HepG2 (cell line): ENCODE results near the gene HPD. TPM values are rescaled to one million over a fixed set of nuclear protein-coding genes. Genes with fewer than 3 reads are reported as not detected.

Experiments
- DPF2 ChIP-seq: sonication (generic); formaldehyde crosslinking; IDR thresholded peaks from 2 replicates; pipeline ENCODE4 v1.4.0; 2020; ENCODE audit warnings: mild to moderate bottlenecking, low read depth, missing genetic modification reagents, borderline replicate concordance
- ETS1 ChIP-seq: sonication (generic); formaldehyde crosslinking; IDR thresholded peaks from 2 replicates; pipeline ENCODE4 v1.4.0; 2020; ENCODE audit warnings: missing genetic modification reagents
- HNRNPL ChIP-seq: fragments of 200-400 bp; formaldehyde crosslinking; IDR thresholded peaks from 2 replicates; pipeline ENCODE4 v1.6.1; 2017; ENCODE audit warnings: mild to moderate bottlenecking, low read depth, low read length
- MAZ ChIP-seq, 2 experiments: sonication (generic) in 1 of 2; formaldehyde crosslinking in 1 of 2; IDR thresholded peaks; 2 replicates each; pipeline versions ENCODE4 v1.5.0 to v1.6.1; 2012 to 2020; ENCODE audit warnings: low read depth in 2 of 2, mild to moderate bottlenecking in 2 of 2, borderline replicate concordance in 1 of 2, improper control_type of control experiment in 1 of 2, low read length in 1 of 2, missing genetic modification reagents in 1 of 2, moderate library complexity in 1 of 2
- MLX ChIP-seq: IDR thresholded peaks from 2 replicates; pipeline ENCODE4 v1.6.1; 2016
- NR2F2 ChIP-seq: IDR thresholded peaks from 2 replicates; pipeline ENCODE4 v1.6.1; 2012; ENCODE audit warnings: low read depth, inconsistent platforms, borderline replicate concordance
- RBM39 ChIP-seq: fragments of 200-400 bp; formaldehyde crosslinking; IDR thresholded peaks from one replicate; pipeline ENCODE4 v1.6.1; 2018; ENCODE audit warnings: antibody characterized with exemption, mild to moderate bottlenecking, low read depth, low read length; ENCODE audit not compliant: poor library complexity, severe bottlenecking
- SNAI1 ChIP-seq: sonication (generic); formaldehyde crosslinking; IDR thresholded peaks from 2 replicates; pipeline ENCODE4 v1.5.0; 2020; ENCODE audit warnings: mild to moderate bottlenecking, missing genetic modification reagents, borderline replicate concordance
- STAT5B ChIP-seq: sonication (generic); formaldehyde crosslinking; IDR thresholded peaks from 2 replicates; pipeline ENCODE4 v1.4.0; 2020; ENCODE audit warnings: missing genetic modification reagents
- TMF1 ChIP-seq: sonication (generic); formaldehyde crosslinking; IDR thresholded peaks from 2 replicates; pipeline ENCODE4 v1.8.1; 2022; ENCODE audit warnings: low read depth, missing genetic modification reagents
- ZC3H13 ChIP-seq: sonication (generic); formaldehyde crosslinking; IDR thresholded peaks from 2 replicates; pipeline ENCODE4 v1.8.1; 2023; ENCODE audit warnings: mild to moderate bottlenecking, missing genetic modification reagents, moderate library complexity
- ZHX2 ChIP-seq, 2 experiments: sonication (generic) in 1 of 2; formaldehyde crosslinking in 1 of 2; IDR thresholded peaks; 2 replicates each; pipeline versions ENCODE4 v1.6.1 to v1.9.0; 2014 to 2022; ENCODE audit warnings: antibody characterized with exemption in 1 of 2, borderline replicate concordance in 1 of 2, inconsistent platforms in 1 of 2, low read depth in 1 of 2, missing genetic modification reagents in 1 of 2
- ZNF12 ChIP-seq: sonication (generic); formaldehyde crosslinking; IDR thresholded peaks from 2 replicates; pipeline ENCODE4 v1.5.0; 2020; ENCODE audit warnings: missing genetic modification reagents
- ZNF333 ChIP-seq: sonication (generic); formaldehyde crosslinking; IDR thresholded peaks from 2 replicates; pipeline ENCODE4 v1.4.0; 2020; ENCODE audit warnings: mild to moderate bottlenecking, missing genetic modification reagents, borderline replicate concordance
- ZNF614 ChIP-seq: IDR thresholded peaks from 2 replicates; pipeline ENCODE4 v1.6.1; 2018; ENCODE audit warnings: missing biosample characterization, missing genetic modification reagents, inconsistent platforms, borderline replicate concordance
- ZNF616 ChIP-seq: sonication (generic); formaldehyde crosslinking; IDR thresholded peaks from 2 replicates; pipeline ENCODE4 v1.5.0; 2020; ENCODE audit warnings: low read depth, mild to moderate bottlenecking, missing genetic modification reagents
- ZNF709 ChIP-seq: sonication (generic); formaldehyde crosslinking; IDR thresholded peaks from 2 replicates; pipeline ENCODE4 v1.5.0; 2020; ENCODE audit warnings: mild to moderate bottlenecking, missing genetic modification reagents
- polyA plus RNA-seq, 8 experiments: library from polyadenylated mRNA; depleted of rRNA in 3 of 8; stranded (reverse) in 7 of 8; unstranded in 1 of 8; fragments of >200 nt; fragmentation: Illumina TruSeq in 4 of 8; extraction: Trizol in 4 of 8; gene quantifications; 2 replicates each; pipeline versions ENCODE4 v1.2.1 to v1.2.3, GENCODE V29; 2011 to 2016; ENCODE audit warnings: low read depth in 4 of 8, missing spikeins in 1 of 8, mixed read lengths in 1 of 8; ENCODE audit not compliant: insufficient read depth in 1 of 8
- total RNA-seq, 5 experiments: library from RNA; depleted of rRNA; stranded (reverse); fragments of >200 nt; fragmentation: Illumina TruSeq; extraction: Trizol; gene quantifications; 2 replicates each; pipeline ENCODE4 v1.2.3, GENCODE V29; 2016; ENCODE audit warnings: low read depth in 1 of 5
- TF ChIP-seq, protein P1 (sequence below): sonication (generic); formaldehyde crosslinking; IDR thresholded peaks from 2 replicates; pipeline ENCODE4 v1.4.0; 2020; ENCODE audit warnings: low read depth, mild to moderate bottlenecking, missing genetic modification reagents

HPD gene
- total and polyA plus RNA-seq, 2 of the 13 experiments (the other 11 are each of a cell fraction or from before 2014, with no cell fraction given), result 120 to 195 TPM

DNA sequence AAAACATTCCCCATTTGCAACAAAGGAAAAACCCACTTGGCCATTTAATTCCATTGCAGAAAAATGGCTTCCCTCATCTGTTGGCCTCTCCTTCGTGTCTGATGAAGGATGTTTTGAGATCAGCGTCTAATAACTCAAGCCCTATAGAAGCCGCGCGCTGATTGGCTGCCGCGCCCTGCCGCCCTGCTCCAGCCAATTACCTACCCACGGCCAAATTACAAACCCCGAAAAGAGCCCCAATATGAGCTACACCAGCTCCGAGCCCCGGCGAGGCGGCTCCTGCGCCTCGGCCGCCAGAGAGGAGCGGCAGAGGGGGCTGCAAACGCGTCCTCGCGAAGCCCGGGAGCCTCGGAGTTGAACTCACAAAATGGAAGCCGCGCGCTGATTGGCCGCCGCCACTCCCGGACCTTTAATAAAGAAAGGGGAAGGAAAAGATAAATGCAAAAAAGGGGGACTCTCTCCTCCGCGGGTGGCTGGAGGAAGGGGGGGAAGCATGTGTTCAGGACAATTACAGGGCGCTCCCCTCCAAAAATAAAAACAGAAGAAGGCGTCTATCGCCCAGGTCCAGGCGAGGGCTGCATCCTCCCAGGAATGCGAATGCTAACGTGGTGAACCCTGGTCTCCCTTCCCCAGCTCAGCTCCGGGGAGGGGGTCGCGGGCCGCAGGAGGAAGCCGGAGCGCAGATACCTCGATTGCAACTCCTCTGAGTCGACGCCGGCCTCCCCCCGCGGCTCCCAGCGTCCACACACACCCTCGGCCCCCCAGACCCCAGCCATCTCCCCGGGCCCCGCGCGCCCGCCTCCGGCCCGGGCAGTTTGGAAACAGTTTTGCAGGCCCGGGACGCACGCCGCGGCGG lies 55.6 kb downstream of the HPD start (continued):
- TF ChIP-seq, protein P1, sequence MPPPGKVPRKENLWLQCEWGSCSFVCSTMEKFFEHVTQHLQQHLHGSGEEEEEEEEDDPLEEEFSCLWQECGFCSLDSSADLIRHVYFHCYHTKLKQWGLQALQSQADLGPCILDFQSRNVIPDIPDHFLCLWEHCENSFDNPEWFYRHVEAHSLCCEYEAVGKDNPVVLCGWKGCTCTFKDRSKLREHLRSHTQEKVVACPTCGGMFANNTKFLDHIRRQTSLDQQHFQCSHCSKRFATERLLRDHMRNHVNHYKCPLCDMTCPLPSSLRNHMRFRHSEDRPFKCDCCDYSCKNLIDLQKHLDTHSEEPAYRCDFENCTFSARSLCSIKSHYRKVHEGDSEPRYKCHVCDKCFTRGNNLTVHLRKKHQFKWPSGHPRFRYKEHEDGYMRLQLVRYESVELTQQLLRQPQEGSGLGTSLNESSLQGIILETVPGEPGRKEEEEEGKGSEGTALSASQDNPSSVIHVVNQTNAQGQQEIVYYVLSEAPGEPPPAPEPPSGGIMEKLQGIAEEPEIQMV, result peak; percentile 48; the same call in 1 of the 2 replicates
- TF ChIP-seq ZHX2 (IDR thresholded peaks at IDR 0.05; ENCODE audit: low read depth) (peak; percentile 46), ZHX2 (CRISPR knock-in tag; IDR thresholded peaks at IDR 0.05; ENCODE audit: borderline replicate concordance) (no peak), HNRNPL (no peak), ZNF333 (CRISPR knock-in tag) (no peak), MLX (CRISPR knock-in tag) (peak; percentile 13; the same call in 1 of the 2 replicates), MAZ (IDR thresholded peaks at IDR 0.05; ENCODE audit: borderline replicate concordance, low read depth, low read length) (peak; percentile 65; the same call in 1 of the 2 replicates), MAZ (CRISPR knock-in tag; IDR thresholded peaks at IDR 0.05; ENCODE audit: low read depth) (peak; percentile 70; the same call in 1 of the 2 replicates), ZNF614 (peak; percentile 100), SNAI1 (CRISPR knock-in tag) (peak; percentile 51; the same call in 1 of the 2 replicates), ZNF709 (CRISPR knock-in tag) (no peak; the same call in 1 of the 2 replicates), TMF1 (CRISPR knock-in tag) (no peak), STAT5B (CRISPR knock-in tag) (peak; percentile 45; the same call in 1 of the 2 replicates), NR2F2 (no peak), RBM39 (peak; percentile 90), ZC3H13 (CRISPR knock-in tag) (no peak), ZNF12 (CRISPR knock-in tag) (no peak), DPF2 (CRISPR knock-in tag) (no peak), ETS1 (CRISPR knock-in tag) (no peak), ZNF616 (CRISPR knock-in tag) (0 out of 2 replicates have a peak, but pooled peaks have one; percentile 66)
